ENCODE results near the gene PPP6R2.

PPP6R2 gene

DNA sequence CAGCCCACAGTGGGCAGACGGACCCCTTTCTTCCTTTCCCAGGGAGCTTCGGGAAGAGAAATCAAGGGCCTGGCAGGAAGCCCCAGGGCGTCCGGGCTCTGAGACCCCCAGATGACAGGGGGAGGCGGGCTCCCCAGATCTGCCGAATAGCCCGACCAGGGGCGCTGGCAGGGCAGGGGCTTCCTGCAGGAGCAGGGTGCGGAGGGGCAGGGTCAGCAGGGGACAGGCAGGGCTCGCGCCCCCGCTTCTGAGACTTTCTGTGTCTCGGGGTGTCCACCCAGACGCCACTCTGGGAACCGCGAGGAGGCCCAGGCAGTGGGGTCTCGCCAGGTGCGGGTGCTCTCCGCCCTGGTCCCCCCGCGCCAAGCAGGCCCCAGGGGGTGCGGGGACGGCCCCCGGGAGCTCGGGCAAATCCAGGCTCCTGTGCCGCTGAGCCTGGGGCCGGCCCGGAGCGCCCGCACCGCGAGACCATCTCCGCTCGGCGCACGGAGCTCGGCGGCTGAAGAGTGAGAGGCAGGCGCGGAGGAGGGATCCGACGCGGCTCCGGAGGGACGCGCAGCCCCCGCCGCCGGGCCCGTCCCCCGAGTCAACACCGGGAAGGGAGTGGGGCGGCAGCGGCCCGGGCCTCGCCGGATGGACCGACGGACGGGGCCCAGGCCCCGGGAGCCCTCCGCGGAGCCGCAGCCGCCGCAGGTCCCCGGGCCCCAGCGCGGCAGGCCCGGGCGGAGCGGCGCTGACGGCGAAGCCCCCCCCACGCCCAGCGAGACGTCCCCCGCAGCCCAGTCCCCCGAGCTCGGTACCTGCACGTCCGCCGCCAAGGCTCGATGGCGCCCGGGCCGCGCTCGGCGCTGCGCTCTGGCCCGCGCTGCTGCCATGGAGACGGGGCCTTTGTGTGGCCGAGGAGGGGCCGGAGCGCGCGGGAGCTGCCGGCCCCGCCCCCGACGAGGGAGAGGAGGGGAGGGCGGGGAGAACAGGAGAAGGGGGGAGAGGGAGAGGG lies 36.1 kb upstream of the PPP6R2 start, which contains the start of gene PLXNB2:
Gene PLXNB2, minus strand, starts transcription at position 894 of the 997 bp plus-strand sequence. CDS start 17,062 bp downstream, outside the sequence.
- DNase-seq = peak; percentile 80

GRCh38 chr22:50307890-50308596 lies 35.1 kb upstream of the PPP6R2 start:
- DNase-seq = no peak

DNA sequence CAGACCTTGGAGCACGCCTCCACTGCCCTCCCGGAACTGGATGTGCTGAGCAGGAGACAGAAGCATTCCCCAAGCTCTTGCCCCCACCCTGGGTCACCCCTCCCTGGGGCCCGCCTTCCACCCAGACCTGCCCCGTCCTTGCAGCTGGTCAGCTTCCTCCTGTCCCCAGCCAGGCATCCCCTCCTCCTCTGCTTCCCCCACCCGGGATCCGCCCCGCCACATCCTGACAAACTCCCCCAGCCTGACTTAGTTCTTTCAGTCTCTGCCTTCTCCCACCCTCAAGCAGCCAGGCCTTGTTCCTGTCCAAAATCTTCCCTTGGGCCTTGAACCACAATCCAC lies 34.6 kb upstream of the PPP6R2 start:
- no peak for DNase-seq

GRCh38 chr22:50308986-50309600 lies 34.0 kb upstream of the PPP6R2 start:
- no peak for DNase-seq

GRCh38 chr22:50309601-50309991 lies 33.5 kb upstream of the PPP6R2 start:
- DNase-seq = no peak

DNA sequence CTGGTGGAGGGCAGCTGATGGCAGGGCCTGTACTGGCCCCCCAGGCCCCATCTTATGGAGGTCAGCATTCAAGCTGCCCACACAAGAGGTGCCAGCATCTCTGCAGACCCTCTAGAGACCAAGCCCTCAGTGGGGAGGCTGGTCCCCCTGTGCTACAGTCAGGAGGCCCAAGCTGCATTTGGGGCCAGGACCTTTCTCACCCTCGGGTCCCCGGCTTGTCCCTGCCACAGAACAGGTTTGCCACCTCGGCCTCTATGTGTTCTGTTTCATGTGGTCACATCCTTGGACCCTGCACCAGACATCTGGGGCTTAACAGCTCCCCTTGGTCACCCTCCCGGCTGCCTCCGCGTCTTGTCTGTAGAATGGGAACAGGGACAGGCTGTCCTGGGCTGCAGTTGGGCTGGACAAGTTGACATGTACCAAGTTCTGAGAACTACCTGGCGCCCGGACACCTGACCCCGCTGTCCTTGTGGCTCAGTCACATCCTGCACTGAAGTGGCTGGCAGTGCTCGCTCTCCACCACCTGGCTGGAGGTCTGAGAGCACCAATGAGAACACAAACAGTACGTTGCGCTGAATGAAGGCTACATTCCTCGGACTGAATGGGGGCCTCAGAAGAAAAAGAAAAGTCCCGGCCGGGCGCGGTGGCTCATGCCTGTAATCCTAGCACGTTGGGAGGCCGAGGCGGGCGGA lies 33.0 kb upstream of the PPP6R2 start:
- DNase-seq = no peak

DNA sequence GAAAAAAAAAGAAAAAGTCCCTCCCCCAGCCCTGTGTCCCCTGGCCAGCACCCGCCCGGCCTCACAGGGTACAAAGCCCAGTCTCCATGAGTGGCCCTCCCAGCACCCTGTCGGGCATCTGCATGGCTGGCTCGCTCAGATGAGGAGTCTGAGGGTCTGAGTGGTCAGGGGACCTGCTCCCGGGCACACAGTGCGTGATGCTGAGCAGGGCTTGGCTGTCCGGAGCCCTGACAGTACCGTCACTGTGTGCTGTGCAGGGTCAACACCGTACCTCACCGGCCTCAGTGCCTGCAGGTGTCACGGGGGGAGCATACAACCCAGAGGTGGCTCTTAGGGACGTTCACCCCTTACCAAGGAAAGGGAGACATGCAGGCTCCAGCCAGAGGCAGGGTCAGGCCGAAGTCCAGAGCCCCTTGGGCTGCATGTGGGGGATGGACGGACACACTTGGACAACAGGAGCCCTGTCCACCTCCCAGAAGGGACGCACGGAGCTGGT lies 32.1 kb upstream of the PPP6R2 start:
- no peak for DNase-seq

GRCh38 chr22:50311606-50312351 lies 31.3 kb upstream of the PPP6R2 start:
- DNase-seq = no peak

- DNase-seq = no peak
Observed at GRCh38 chr22:50312371-50312770, 30.8 kb upstream of the PPP6R2 start.

DNA sequence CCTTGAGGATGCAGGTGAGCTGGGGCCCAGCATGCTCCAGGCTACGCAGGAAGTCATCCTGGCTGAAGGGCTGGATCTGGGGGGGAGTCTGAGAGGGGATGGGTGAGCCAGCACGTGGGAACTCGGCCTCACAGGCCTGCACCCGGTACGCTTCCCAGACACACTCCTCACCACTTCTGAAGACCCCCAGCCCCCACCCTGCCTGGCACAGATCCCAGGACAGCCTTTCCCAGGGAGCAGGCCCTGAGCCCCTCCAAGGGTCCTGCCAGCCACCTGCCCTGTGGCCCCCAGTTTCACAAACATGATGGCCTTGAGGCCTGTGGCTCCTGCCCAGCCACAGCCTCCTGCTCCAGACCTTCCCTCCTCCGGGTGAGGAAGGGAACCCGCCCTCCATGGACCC lies 30.1 kb upstream of the PPP6R2 start:
- DNase-seq = no peak

GRCh38 chr22:50313600-50313999 lies 29.5 kb upstream of the PPP6R2 start:
- no peak for DNase-seq

DNA sequence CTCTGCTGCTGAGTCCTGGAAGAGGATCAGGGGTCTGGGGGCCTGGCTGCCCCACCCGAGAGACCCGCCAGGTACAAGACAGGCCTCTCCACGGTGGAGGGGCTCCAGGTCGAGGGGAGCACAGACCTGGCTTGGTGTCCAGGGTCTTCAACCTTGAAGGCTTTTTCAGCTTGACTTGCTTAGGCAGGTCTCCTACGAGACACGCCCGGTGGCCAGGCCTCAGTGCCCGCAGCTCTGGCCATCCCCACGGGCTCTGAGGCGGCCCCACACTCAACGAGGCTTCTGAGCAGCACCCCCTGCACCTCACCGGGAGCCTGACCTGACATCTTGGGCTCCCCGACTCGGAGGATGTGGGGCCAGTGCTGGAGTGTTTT lies 29.1 kb upstream of the PPP6R2 start:
- no peak for DNase-seq

GRCh38 chr22:50314455-50315288 lies 28.5 kb upstream of the PPP6R2 start:
- no peak for DNase-seq

DNA sequence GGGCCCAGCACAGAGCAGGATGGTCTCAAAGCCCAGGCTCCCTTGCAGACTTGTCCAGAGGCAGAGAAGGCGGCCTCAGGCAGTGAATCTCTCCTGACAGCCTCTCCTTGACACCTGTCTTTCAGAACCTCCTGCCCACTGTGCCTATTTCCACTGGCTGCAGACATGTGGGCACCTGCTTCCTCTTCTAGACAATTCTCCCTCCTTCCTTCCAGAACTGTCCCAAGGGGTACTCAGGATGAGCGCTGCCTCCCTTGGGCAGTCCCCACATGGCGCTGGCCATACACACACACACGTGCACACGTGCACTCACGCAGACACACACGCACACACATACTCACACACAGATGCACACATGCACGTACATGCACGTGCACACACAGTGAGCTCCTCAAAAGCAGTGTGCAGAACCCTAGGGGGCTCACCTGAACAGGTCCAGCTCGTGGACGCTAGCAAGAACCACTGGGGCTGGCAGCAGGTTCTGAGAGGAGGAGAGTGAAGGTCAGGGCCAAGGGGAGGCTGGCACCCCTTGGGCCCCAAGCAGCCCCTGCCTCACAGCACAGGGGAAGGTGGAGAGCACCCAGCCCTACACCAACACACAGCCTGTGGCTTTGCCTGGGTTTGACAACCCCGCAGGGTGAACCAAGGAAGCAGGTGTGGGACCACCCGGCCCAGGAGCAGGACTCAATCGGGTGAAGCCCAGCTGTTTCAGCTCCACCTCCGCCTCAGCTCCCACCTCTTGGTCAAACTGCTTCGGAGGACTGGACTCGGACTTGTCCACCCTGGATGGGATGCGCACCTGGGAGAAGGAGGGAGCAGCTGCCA lies 27.6 kb upstream of the PPP6R2 start:
- DNase-seq = no peak

DNA sequence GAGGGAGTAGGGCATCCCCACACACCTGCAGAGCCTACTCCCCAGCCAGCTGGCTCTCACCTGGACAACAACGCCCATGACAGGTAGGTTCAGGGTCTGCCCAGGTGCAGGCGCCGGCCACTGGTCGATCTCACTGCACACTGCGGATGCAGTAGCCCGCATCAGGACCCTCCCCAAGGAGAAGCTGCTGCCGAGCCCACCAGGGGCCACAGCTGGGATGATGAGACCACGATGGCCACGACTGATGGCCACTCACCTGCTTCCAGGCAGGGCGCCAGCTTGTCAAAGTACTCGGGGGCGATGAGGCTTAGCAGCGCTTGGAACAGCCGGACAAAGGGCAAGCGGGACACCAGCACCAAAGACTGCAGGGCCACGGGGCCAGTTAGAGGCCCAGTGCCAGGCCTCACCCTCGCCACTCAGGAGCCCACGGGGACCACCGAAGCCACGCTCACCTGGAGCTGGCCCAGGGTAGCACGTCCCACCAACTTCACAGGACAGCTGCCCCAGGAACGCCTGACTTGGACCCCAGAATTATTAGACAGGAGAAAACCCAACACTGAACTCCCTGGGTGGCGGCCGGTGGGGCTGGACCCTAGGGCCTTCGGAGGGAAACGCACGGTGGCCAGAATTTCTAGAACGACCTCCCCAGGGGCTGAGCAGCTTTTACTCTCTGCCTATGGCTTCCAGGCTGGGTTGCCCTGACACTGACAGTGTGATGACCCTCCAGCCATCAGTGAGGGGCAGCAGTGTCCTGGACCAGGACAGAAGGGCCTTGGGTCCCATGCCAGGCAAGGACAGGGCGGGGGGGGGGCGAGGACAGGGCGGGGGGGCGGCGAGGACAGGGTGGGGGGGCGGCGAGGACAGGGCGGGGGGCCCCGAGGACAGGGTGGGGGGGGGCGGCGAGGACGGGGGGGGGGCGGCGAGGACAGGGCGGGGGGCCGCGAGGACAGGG lies 26.7 kb upstream of the PPP6R2 start:
- DNase-seq = no peak

DNA sequence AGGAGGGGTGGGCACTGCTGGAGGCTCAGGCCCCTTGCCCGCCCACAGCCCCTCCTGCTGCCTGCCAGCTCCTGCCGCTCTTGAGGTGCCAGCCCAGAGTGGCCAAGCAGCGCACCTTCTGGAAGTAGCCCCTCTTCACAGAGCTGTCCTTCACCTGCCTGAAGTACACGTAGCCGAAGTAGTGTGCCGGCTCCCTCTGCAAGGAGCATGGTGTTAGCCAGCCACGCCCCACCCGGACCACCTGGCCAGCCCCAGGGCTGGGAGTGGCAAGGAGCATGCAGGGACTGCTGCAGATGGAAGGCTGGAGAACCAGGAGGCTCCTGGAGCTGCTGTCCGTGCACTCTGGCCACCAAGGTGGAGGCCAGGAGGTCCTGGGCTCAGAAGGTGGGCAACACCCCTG lies 25.9 kb upstream of the PPP6R2 start:
- peak; percentile 20 for DNase-seq

- DNase-seq = no peak
Observed at GRCh38 chr22:50317674-50318073, 25.5 kb upstream of the PPP6R2 start.

DNA sequence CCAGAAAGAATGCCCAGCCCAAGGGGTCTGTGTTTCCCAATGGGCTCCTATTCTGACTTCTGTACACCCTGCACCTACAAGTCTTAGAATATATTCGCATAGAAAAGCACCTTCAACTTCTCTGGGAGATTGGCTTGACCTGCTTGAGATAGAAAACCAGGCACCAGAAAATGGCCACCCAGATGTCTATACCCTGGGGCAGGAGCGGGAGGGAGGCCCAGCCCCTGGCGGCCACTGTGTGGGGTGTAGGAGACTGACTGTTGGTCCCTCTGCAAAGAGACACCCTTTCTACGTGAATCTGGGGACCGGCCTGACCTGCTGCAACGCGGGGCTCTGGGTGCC lies 24.8 kb upstream of the PPP6R2 start:
- no peak for DNase-seq

Measured in COR-L47 (cell line).